GM12801 (cell line): ENCODE results near the gene KCTD21.

Experiments
- TF ChIP-seq, protein P1 (sequence below): IDR thresholded peaks from one replicate; pipeline ENCODE4 v1.5.1; 2011; ENCODE audit warnings: control low read depth; ENCODE audit not compliant: insufficient read length; ENCODE audit errors: extremely low read depth

The KCTD21 gene

DNA sequence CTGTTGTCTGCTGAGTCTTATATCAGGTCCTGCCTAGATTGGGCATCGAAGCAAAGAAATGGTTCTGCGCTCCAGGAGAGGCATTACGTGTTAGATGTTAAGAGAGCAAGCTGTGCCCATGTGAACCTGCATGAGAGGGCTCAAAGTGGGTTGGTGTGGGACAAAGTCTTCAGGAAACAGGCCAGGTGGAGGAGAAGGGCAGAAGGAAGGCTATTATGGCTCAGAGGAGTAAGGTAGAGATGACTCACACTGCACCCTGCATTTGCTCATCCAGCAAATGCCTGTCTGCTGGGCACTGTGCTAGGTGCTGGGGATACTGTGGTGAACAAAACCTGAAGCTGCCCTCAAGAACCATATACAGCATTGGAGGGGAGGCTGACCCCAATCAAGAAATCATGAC is 6.1 kb upstream of the KCTD21 start:
- TF ChIP-seq, protein P1, sequence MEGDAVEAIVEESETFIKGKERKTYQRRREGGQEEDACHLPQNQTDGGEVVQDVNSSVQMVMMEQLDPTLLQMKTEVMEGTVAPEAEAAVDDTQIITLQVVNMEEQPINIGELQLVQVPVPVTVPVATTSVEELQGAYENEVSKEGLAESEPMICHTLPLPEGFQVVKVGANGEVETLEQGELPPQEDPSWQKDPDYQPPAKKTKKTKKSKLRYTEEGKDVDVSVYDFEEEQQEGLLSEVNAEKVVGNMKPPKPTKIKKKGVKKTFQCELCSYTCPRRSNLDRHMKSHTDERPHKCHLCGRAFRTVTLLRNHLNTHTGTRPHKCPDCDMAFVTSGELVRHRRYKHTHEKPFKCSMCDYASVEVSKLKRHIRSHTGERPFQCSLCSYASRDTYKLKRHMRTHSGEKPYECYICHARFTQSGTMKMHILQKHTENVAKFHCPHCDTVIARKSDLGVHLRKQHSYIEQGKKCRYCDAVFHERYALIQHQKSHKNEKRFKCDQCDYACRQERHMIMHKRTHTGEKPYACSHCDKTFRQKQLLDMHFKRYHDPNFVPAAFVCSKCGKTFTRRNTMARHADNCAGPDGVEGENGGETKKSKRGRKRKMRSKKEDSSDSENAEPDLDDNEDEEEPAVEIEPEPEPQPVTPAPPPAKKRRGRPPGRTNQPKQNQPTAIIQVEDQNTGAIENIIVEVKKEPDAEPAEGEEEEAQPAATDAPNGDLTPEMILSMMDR, result no peak

DNA sequence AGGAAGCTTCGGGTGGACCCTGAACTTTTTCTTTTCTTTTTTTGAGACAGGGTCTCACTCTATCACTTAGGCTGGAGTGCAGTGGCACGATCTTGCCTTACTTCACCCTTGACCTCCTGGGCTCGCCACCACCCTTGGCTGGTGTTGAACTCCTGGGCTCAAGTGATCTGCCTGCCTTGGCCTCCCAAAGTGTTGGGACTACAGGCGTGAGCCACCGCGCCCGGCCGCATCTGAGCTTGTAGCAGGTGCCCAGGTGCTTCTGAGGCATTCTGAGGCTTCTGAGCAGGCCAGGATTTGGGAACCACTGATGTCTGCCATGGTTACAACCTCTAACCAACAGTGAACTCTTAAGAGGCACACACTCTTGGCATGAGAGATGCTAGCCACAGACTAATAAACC is 5.4 kb upstream of the KCTD21 start:
- TF ChIP-seq, protein P1, result no peak

DNA sequence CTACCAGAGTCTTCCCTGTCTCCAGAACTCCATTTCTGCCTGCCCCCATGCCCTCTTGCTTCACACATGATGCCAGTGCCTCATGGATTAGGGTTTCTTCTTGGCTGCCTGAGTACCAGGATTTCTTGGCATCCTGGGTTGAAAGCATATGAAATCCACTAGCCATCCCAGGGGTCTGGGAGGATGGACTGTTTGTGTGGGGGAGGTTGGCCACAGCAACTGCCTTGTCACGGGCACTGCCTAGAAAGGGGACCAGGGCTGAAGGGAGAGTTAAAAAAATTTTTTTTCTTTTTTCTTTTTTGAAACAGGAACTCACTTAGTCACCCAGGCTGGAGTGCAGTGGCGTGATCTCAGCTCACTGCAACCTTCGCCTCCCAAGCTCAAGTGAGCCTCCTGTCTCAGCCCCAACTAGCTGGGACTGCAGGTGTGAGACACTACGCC is 4.5 kb upstream of the KCTD21 start:
- TF ChIP-seq, protein P1, result no peak

DNA sequence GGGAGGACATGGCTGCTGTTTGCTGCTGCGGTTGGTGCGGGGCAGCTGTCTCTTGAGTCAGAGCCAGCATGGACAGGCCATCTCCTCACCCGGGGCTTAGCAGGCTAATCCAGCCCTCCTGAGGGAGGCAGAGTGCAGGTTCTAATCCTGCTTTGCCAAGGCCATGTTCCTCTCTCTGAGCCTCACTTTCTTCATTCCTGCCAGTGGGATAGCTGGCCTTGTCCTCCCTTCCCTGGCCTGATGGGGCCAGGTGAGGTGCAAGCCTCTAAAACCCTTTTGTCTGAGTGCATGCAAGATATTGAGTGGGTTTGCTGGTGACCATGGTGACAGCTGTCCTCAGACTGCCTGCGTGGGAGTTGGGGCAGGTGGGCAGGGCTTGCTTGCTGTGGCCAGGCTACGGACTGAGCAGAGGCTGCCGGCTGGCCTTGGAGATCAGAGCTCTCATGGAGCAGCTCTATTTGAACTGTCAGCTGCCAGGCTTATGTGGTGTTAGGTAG is 3.8 kb upstream of the KCTD21 start:
- TF ChIP-seq, protein P1, result no peak

DNA sequence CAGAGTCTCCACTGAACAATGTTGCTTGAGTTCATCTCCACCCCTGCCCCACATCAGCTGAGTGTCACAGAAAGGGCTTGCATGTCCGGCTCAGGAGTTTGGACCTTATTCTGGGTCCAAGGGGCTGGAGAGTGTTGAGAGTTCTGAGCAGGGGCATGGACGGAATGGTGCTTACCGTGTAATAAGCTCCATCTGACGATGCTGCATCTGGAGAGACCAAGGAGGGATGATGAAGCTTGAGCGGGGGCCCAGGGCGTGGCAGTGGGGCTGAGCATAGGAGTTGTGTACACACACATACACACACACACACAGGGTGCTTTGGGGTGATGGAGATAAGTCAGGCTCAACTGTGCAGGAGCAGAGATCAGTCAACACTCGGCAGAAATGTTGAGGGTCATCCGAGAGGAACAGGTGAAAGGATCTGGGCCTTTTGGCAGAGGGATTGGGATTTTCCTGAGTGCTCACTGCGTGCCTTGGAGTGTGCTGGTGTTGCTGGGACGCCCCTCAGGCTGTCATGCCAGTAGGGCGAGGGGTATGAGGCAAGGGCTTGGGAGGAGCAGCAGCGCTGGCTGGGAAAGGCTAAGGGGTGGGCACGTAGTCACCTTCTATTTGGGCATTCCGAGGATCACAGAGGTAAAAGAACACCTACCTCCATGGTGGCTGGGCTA is 2.6 kb upstream of the KCTD21 start:
- TF ChIP-seq, protein P1, result no peak

DNA sequence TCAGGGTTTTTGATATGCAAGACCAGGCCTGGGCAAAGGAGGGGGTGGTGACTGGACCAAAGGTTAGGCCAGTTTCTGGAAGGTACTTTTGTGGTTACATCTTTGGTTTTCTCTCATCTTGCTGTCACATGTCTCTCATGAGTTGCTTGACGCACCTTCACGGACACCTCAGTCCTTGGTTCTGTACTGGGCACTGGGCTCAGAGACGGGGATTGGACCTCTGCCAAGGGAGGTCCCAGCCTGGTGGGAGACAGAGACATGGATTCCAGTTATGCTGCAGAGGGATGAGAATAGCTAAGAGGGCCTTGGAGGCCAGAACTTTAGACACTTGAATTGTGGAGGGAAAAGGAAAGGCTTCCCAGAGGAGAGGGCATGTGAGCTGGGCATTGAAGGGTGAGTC is 1.9 kb upstream of the KCTD21 start:
- TF ChIP-seq, protein P1, result no peak

DNA sequence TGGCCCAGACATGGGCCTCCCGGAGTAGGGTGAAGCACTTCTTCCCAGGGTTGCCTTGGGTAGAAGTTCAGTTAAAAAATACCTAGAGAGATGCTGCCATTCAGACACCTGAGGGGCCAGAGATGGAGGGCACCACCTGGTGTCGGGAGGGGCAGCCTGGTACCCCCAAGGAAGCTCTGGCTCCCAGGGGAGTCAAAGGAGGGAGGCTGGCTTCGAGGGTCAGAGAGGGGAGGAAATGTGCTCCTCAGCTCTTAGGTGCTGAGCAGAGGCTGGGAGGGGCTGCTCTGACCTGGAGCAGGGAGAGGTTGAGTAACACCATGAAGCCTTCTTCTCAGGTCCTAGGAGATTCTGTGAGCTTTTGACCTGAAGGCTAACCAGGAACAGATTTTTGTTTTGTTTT is 1.4 kb upstream of the KCTD21 start:
- TF ChIP-seq, protein P1, result no peak
